ENCODE measurements around the gene ZBTB20.

The ZBTB20 gene

DNA sequence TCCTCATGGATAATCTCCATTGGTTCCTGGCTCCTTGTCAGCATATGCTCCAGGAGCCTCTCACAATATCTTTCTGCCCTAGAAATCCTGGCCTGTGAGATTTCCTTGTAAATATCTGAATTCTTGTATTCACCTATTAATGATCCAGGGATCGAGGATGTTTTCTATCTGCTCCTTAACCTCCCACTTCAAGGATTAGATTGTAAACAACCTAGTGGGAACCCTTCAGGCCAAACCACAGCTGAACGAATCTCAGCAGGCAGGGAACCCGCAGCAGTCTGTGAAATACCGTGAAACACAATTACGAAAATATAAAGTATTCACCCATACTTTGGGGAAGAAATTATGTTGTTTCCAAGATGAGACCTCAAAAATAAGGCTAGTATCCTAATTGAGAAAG, 637.3 kb downstream of the ZBTB20 start:
- ChIA-PET POLR2A (ENCODE audit: low non-redundant PET) (no interaction called here), CTCF (no interaction called here)
- TF ChIP-seq, protein P1, sequence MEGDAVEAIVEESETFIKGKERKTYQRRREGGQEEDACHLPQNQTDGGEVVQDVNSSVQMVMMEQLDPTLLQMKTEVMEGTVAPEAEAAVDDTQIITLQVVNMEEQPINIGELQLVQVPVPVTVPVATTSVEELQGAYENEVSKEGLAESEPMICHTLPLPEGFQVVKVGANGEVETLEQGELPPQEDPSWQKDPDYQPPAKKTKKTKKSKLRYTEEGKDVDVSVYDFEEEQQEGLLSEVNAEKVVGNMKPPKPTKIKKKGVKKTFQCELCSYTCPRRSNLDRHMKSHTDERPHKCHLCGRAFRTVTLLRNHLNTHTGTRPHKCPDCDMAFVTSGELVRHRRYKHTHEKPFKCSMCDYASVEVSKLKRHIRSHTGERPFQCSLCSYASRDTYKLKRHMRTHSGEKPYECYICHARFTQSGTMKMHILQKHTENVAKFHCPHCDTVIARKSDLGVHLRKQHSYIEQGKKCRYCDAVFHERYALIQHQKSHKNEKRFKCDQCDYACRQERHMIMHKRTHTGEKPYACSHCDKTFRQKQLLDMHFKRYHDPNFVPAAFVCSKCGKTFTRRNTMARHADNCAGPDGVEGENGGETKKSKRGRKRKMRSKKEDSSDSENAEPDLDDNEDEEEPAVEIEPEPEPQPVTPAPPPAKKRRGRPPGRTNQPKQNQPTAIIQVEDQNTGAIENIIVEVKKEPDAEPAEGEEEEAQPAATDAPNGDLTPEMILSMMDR (conservative IDR thresholded peaks at IDR 0.05; ENCODE audit: low read depth): no peak
- DNase-seq (ENCODE audit: low spot score): no peak
- H3K27ac ChIP-seq: no peak overlapping the region

DNA sequence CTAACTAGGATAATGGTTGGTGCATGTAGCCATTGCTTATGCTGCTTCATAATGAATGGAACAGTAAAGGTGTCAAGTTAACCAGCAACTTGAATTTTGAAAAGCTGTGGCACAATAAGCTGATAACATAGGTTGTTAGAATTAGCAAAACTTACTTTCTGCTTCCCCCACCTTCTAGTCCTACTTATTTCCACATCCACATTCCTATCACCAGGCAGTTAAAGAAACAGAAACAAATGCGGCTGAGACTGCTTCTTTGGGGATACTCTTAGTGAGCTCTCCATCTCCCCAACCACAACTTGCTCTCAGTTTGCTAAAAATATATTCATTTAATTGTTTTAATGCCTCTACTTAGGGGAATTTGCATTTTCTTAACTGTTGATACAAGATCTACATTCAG, 638.1 kb downstream of the ZBTB20 start:
- CTCF ChIA-PET: no interaction called here
- TF ChIP-seq, protein P1 (conservative IDR thresholded peaks at IDR 0.05; ENCODE audit: low read depth): no peak
- H3K27ac ChIP-seq: no peak overlapping the region
- POLR2A ChIA-PET (ENCODE audit: low non-redundant PET): no interaction called here
- DNase-seq (ENCODE audit: low spot score): no peak

DNA sequence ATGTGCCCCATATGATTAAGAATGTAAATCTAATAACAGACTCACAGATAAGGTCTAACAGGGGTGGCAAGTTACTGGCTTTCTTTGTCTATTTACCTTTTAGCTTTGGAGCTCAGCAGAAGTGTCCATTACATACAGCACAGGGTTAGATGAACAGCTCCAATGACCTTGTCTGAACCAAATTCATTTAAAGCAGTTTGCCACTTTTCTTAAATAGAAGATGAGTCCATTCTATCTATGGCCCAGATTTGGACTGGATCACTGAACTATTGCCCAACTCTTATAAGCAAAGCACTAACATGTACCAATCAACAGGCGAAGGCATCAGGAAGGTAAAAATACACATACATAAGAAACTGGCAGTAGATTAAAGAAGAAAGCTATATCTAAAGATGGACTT, 638.9 kb downstream of the ZBTB20 start:
- no peak for DNase-seq (ENCODE audit: low spot score)
- ChIA-PET CTCF (no interaction called here), POLR2A (ENCODE audit: low non-redundant PET) (no interaction called here)
- no peak overlapping the region for H3K27ac ChIP-seq
- TF ChIP-seq, protein P1 (conservative IDR thresholded peaks at IDR 0.05; ENCODE audit: low read depth): no peak

DNA sequence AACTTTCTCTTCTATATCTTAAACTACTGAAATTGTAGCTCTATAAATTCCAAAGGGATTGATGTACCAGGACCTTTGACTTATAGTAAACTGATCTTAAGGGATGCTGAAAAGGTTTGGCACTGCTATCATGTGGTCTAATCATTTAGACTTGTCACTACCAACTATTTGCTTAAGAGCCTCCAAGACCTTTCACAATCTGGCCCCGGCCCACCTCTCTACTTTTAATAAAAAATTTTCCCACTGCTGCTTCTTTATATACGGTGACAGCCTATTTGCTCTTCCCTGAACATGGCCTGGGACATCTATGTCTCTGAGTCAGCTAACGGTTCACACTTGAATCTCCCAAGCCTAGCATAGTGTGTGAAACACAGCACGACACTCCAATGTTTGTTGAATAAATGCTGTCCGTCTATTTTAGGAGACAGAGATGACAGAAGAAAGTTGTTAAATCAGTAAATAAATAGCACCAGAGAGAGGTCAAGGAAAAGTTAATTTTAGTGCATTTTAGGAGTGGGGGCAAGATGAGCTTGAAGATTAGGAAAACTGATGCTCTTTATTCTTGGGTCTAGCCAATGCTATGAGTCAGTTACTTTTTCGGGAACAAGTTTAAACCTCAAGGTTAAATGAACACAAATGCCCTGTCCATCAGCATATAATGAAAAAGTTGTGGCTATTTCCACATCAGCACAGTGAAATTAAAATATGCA, 640.3 kb downstream of the ZBTB20 start:
- POLR2A ChIA-PET (ENCODE audit: low non-redundant PET): no interaction called here
- no peak overlapping the region for H3K27ac ChIP-seq
- TF ChIP-seq, protein P1 (conservative IDR thresholded peaks at IDR 0.05; ENCODE audit: low read depth): no peak
- DNase-seq (ENCODE audit: low spot score): no peak
- CTCF ChIA-PET: interaction anchor here (0.6 kb wide), 1 partner anchor 36 kb away, joined by 3 read pairs; no protein-coding TSS in a partner anchor

DNA sequence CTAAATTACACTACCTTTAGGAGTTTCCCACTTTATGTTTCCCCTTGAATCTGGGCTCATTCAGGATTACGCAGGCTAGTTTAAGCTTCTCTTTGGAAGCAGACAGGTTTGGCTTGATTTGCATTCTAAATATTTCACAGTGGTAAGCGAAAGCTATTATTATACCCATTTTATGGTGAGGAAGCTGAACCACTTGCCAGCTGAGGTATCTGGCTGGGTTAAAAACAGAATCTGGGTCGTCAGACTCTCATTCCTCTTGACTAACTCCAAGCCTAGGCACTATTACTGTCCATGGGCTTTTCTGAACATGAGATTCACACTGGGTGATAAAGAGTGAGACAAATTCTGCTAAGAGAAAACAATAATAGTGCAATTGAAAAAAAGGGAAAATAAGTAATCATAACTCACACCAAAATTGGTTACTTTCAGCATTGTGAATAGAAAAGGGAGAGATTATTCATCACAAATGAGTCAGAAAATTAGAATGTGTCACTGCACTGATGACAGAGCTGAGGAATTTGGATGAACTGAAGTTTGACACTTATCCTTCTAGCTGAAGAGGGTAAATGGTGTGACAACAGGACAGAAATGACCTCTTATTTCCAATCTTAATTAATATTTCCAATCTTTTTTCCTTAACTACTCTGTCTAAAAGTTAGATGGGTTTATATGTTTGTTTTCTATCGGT, 642.0 kb downstream of the ZBTB20 start:
- DNase-seq (ENCODE audit: low spot score): no peak
- TF ChIP-seq, protein P1 (conservative IDR thresholded peaks at IDR 0.05; ENCODE audit: low read depth): no peak
- CTCF ChIA-PET: no interaction called here
- POLR2A ChIA-PET (ENCODE audit: low non-redundant PET): no interaction called here
- no peak overlapping the region for H3K27ac ChIP-seq

DNA sequence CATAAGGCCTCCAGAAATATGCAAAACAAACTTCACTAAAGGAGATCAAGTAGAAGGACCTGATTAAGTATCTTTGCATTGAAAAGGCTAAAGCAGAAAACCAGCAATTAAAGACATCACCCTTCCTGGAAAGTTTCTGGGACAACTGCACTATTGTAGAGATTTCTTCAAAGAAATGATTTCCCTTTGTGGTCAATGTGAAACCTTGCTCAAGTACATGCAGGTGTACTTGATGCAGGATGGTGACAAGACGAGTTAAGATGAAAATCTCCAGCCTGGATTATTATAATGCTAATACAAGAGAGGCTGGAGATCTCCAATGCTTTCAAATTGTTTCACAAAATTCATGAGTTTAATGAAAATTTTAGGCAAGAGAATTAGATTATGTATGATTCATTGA, 644.9 kb downstream of the ZBTB20 start:
- no peak overlapping the region for H3K27ac ChIP-seq
- TF ChIP-seq, protein P1 (conservative IDR thresholded peaks at IDR 0.05; ENCODE audit: low read depth): no peak
- no peak for DNase-seq (ENCODE audit: low spot score)
- ChIA-PET POLR2A (ENCODE audit: low non-redundant PET) (no interaction called here), CTCF (no interaction called here)

Data from RWPE1 (cell line).